GM18498 (cell line): ENCODE measurements around the gene GRSF1.
"Not testable (repeated sequence)": the region's sequence is repeated elsewhere in the genome, so short reads cannot be mapped to it uniquely, and the experiment has no call there.

Experiments
- ATAC-seq: cut with Tn5 transposase; IDR thresholded peaks from one replicate; pipeline ENCODE4 v1.9.1; 2021; ENCODE audit warnings: mild to moderate bottlenecking, moderate library complexity; ENCODE audit not compliant: unreplicated experiment

Gene GRSF1, protein sequence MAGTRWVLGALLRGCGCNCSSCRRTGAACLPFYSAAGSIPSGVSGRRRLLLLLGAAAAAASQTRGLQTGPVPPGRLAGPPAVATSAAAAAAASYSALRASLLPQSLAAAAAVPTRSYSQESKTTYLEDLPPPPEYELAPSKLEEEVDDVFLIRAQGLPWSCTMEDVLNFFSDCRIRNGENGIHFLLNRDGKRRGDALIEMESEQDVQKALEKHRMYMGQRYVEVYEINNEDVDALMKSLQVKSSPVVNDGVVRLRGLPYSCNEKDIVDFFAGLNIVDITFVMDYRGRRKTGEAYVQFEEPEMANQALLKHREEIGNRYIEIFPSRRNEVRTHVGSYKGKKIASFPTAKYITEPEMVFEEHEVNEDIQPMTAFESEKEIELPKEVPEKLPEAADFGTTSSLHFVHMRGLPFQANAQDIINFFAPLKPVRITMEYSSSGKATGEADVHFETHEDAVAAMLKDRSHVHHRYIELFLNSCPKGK

DNA sequence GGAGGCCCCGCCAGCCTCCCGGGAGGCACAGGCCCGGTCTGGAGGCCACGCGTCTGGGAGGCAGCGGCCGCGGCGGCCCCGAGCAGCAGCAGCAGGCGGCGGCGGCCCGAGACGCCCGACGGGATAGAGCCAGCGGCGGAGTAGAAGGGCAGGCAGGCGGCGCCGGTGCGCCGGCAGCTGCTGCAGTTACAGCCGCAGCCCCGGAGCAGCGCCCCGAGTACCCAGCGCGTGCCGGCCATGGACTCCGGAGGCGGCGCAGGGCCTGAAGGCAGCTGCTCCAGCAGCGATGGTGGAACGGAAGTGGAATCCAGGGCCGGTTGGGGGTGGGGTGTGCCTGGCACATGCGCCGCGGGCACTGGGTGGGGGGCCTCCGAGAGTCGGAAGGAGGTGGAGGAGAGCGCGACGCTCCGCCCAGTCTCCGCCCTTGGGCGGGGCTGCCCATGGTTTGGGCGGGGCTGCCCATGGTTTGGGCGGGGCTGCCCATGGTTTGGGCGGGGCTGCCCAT is at the start of gene GRSF1:
Gene GRSF1, minus strand, starts transcription at position 302 of the 505 bp plus-strand sequence. Its CDS starts 63 bp downstream, at position 239.
- ATAC-seq = peak; percentile 83

DNA sequence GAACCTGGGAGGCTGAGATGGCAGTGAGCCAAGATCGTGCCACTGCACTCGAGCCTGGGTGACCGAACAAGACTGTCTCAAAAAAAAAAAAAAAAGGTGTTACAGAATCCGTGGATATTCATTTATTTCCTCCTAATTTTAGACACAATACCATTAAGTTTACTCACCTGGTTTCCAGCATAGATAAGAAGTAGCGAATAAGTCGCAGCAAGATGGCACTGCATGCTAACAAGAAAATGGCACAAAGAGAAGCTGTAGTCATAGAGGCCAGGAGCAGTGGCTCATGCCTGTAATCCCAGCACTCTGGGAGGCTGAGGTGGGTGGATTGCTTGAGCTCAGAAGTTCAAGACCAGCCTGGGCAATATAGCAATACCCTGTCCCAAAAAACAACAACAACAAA is 45.5 kb upstream of the GRSF1 start:
- ATAC-seq = no peak

DNA sequence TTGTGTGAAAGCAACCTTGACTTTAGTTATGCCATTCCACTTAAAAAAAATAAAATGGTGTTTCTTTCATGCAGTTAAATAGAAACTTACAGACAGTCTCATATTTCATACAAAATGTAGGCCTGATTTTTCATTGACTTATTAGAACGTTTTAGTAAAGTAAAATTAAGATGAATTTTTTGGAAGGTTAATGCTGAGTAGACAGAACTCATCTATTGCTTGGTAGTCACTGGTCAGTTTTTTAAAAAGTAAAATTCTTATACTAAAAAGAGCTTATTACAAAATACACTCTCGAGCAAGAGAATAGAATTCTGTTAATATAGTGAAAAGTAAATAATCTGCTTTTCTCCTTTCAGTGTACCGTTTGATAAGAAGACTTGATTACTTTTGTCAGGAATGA is 41.0 kb upstream of the GRSF1 start:
- ATAC-seq = no peak

DNA sequence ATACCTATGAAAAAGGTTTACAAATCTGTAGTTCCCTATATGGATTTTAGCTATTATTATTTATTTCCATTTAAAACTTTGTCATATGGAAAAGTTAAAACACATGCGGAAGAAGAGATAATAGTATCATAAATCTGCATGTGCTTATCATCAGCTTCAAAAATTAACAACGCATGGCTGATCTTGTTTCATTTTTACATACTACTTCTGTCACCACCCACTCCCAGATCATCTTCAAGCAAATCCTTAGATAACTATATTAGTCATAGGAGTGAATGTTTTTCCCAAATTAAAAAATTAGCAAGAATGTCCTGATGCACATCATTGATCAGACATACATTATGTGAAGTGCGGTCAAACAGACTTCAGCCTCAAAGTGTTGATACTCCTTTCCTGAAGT is 37.9 kb upstream of the GRSF1 start:
- ATAC-seq = no peak

DNA sequence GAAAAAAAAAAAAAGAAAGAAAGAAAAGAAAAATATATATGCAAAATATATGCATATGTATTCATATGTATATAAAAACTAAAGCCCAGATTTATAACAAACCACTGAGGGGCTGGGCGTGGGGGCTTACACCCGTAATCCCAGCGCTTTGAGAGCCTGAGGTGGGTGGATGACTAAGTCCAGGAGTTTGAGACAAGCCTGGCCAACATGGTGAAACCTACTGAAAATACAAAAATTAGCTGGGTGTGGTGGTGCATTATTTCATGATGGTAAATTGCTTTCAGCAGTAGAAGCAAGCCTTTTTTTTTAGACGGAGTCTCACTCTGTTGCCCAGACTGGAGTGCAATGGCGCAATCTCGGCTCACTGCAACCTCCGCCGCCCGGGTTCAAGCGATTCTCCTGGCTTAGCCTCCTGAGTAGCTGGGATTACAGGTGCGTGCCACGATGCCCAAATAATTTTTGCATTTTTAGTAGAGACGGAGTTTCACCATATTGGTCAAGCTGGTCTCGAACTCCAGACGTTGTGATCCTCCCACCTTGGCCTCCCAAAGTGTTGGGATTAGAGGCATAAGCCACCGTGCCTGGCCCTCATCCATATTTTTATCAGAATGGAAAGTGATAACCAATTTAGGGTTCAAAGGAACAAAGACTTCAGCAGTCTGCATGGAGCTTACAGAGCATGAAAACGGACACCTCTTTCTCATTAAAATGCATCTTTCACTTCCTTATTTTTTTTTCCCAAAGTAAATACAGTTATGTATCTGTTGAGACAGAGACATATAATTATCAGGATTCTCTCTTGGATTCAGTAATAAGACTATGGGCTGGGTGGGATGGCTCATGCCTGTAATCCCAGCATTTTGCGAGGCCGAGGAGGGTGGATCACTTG is 34.8 kb upstream of the GRSF1 start:
- peak; percentile 60 for ATAC-seq

DNA sequence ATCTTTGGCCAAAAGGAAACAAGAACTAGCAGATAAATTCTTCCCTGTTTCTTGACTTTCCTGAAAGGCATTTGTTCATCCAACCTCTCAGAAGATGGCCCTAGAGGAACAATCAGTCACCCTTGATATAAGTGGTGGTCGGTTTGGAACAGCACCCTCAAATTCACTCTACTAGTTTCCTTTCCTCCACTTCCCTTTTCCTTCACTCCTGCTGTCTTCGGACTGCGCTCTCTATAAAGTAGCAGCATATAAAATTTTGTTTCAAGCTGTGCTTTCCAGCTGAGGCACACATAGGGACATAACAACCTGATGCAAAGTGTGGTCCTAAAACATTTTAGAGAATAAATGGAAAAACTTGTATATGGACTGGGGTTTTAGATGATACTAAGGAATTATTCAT is 33.5 kb upstream of the GRSF1 start:
- ATAC-seq = no peak

DNA sequence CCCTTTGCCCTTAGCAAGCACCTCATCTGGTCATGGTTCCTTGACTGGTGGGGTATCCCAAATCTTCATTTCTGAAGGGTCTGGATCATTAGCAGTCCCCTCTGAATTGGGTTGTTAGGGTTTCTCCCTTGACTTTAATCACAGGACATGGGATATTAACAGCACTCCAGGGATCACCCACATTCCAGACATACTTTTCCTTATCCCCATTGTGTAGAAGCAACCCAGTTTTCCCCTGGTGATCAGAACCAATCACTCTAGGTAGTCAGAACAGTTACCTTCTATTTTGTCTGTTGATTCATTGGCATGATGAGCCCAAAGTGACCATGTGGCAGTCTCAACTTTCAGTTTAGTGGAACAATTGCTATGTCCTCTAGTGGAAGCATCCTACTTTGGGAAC is 29.1 kb upstream of the GRSF1 start:
- ATAC-seq = no peak

DNA sequence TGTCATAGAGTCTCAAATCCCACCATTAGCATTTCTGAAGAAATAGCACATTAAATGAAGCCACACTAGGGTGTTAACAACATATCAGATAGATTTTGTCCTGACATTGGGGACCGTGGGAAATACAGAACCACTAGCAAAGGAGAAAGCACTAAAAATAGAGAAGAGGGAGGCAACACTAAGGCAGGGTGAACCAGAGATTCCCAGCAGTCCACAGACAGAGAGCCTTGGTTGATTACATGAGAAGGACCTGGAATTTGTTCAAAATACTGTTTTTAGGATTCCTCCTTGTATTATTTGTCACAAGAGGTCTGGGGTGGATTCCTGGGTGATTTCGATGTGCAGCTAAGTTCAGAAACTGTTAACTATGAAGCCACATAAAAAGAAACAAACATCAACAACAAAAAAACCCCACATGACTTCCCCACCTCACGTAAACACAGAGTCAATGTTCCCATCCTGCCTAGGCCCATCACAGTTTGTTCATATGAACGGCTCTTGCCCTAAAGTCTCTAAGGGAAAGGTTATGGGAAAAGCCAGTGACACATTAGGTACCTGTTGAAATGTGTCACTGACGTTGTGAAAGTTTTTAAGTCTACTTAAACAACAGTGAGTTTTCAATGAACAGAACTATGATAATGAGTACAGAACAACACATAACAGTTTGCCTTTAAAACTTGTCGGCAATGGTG is 23.6 kb upstream of the GRSF1 start:
- ATAC-seq = peak; percentile 67

DNA sequence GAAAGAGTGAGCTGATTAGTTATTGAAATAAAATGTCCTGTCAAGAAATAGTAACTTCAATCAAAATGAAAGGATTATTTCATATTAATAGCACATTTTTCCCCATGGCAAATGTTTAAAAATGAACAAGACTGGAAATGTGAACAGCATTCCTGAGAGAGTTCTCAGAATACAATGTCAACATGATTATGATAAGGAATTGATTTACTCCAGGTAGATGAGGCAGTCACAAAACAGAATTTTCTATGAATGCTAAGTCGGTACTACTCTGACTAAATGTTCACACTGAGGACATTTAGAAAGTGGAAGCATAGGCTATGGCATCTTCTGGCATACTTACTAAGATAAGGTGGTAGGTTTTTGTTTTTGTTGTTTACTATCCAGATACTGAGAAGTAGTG is 19.4 kb upstream of the GRSF1 start:
- no peak for ATAC-seq

DNA sequence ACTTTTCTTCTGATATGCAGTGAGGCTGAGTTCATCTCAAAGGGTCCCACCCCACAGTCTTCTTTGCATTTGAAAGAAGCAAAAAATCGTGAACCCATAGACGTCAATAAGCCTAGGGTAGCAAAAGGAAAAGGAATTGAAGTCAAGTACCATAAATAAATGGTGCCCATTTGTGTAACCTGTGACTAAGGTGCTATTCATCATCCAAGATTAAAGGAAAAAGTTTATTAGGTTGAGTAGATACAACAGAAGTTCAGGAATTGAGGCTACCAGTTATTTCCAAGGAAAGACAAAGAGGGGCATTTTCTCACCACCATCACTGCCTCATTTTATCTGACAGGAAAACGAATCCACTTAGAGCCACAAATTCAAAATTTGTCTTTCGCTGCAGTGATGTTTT is 18.8 kb upstream of the GRSF1 start:
- no peak for ATAC-seq

DNA sequence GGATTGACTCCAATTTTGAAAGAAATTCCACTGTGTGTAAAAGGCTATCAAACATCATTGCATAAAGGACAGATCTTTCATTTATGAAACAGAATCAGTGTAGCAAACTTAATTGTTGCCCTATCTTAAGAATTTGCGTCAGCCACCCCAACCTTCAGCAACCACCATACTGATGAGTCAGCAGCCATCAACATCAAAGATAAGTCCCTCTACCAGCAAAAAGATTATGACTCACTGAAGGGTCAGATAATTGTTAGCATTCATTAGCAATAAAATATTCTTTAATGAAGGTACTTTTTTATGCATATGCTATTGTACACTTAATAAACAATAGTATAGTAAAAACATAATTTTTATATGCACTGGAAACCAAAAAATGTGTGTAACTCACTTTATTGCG is 15.8 kb upstream of the GRSF1 start:
- ATAC-seq = no peak

DNA sequence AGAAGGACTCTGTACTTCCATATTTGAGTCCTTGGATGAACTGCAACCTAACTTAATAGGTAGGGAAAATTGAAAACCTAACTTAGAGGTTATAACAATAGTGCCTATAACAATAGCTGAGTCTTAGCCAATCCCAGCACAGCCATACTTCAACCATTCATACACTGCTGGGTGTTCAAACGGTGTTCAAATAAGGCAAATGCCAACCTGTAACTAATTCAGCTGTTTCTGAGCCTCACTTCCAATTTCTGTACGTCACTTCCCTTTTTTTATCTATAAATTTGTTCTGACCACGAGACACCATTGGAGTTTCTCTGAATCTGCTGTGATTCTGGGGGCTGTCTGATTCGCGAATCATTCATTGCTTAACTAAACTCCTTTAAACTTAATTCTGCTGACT is 9.6 kb upstream of the GRSF1 start:
- no peak for ATAC-seq

DNA sequence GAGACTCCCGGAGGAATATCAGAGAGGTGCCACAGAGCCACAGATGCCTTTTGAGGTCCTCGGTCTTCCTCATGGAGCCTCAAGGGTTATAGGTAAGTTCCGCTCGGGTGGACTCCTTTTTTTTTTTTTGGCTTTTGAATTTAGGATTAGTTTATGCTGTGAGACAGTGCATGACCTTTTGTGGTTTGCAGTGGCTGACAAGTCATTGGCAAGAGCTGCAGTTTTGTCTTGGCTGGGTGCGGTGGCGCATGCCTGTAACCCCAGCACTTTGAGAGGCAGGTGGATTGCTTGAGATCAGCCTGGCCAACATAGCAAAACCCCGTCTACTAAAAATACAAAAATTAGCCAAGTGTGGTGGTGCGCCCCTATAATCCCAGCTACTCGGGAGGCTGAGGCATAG is 4.5 kb upstream of the GRSF1 start:
- ATAC-seq = no peak

DNA sequence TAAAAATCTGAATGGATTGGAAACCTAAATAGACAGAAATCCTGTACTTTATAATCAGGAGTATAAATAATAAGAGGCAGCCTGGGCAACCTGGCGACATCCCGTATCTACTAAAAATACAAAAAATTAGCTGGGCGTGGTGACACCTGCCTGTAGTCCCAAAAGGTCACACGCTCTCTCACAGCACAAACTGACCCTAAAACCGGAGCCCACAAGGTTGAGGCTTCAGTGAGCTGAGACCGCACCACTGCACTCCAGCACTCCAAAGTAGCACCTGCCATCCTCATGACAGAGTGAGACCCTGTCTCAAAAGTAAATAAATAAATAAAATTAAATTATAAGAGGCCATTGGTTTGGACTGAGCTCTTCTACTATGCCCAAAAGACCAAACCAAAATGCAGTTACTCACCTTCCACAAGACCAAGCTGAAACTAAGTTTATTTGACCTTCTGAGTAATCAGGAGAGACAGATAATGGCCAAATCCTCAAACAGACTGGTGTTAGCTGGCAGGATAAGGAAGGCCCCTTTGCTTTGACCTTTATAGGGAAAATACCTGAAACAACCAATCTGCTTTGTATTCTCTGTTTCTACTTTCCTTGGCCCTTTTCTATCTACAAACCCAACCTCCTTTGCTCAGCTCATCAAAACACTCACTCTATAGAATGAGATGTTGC is 3.2 kb upstream of the GRSF1 start:
- ATAC-seq = peak; percentile 17

DNA sequence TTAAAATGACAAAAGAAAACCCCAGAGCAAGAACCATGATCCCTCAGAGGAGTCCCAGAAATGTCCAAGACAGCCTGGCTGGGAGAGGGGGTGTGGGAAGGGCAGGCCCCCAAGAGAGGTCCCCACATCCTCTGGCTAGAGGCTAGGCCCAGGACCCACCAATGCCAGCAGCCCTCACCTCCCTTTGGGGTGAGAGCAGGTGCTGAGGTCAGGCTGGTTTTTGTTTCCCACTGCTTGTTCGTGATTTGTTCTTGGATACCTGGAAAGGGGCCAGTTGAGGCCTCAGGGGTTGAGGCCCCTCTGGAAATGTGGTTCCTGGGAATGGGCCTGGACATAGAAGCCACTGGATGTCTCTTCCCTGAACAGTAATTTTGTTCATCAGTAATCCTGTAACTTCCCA is 2.3 kb upstream of the GRSF1 start:
- ATAC-seq = no peak

DNA sequence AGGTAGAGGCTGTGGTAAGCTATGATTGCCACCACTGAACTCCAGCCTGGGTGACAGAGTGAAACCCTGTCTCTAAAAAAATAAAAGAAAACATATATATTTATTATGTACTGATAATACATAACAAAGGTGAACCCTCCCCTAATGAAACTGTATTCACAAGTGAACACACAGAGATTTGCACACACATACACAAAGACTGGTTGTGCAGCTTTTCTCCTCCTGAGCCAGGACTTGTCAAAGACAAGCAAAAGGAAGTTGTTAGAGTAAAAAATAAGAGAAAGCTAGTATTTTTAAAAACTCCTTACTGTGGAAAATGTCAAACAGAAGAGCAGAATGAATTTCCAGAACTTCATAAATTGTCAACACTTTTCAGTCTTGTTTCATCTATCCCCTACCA is 1.5 kb upstream of the GRSF1 start:
- ATAC-seq = no peak

DNA sequence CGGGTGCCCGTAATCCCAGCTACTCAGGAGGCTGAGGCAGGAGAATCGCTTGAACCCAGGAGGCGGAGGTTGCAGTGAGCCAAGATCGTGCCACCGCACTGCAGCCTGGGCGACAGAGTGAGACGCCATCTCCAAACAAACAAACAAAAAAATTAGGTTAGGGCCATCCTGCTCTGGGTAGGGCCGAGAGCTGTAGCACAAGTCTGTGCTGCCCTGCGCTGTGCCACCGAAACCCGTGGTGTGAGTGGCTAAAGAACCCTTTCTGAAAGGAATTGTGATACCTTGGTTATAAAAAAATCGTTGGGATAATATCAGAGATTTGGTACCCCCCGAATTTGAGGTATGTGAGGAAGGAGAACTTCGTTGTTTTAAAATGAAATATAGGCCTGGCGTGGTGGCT is 941 bp upstream of the GRSF1 start:
- ATAC-seq = not testable (repeated sequence)

DNA sequence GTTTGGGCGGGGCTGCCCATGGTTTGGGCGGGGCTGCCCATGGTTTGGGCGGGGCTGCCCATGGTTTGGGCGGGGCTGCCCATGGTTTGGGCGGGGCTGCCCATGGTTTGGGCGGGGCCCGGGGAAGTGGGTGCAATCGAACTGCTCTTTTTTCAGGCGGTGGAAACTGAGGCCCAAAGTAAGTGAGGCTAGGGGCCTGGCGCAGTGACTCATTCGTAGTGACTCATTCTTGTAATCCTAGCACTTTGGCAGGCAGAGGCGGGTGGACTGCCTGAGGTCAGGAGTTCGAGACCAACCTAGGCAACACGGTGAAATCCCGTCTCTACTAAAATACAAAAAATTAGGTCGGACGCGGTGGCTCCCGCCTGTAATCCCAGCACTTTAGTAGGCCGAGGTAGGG is 447 bp upstream of the GRSF1 start:
- ATAC-seq = not testable (repeated sequence)

DNA sequence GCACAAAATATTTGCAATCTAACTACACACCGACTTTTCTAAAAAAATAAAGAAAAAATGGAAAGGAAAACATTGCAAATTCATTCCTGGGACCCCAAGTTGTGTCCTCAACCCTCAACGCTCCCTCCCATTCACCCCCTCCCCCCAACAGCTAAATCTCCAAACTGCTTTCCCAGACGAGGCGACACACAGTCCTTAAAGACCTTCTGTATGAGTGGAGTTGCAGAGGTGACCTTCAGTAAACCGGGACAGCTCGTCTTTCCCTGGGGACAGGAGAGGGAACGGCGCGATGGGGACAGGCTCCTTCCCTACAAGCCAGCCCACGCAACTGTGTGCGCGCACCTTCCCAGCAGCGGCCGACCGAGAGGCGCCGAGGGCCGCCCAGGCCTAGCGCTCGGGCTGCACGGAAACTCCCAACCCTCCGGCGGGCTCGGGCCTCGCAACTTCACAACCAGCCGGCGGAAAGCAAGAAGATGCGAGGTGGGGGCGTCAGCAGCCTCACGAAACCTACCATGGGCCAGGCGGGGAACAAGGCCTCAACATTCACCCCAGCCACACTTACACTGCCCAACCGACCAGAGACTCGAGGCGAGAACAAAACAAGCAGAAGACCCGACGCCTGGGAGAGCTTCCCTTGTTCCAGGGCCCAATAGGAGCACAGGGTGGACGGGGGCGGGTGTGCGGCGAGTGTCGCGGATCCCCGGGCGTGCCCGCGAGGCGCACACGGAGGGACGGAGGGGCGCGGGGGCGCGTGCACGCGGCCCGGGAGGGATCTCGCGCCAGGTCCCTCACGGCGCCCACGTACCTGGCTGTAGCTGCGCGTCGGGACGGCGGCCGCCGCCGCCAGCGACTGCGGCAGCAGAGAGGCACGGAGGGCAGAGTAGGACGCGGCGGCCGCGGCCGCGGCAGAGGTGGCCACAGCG is 763 bp downstream of the GRSF1 start:
- ATAC-seq = peak; percentile 64
